HFFc6 (cell line): Measurements from ENCODE around the gene PRKG1. TPM values are rescaled to one million over a fixed set of nuclear protein-coding genes. Genes with fewer than 3 reads are reported as not detected.

Experiments used
- DNase-seq: peaks from one replicate; pipeline ENCODE4 v3.0.0-alpha.2; 2018
- H3K27ac Mint-ChIP-seq: 2 replicates; pipeline ENCODE4 v1.8.0; 2020; ENCODE audit warnings: mild to moderate bottlenecking, mixed read lengths
- H3K27me3 Mint-ChIP-seq: 2 replicates; pipeline ENCODE4 v1.8.0; 2021; ENCODE audit warnings: mild to moderate bottlenecking, moderate library complexity, mixed read lengths; ENCODE audit not compliant: insufficient read depth
- H3K36me3 Mint-ChIP-seq: 2 replicates; pipeline ENCODE4 v1.8.0; 2021; ENCODE audit warnings: low read depth, mixed read lengths
- H3K4me1 Mint-ChIP-seq: 2 replicates; pipeline ENCODE4 v1.8.0; 2020; ENCODE audit warnings: low read depth, mixed read lengths
- H3K4me3 Mint-ChIP-seq: 2 replicates; pipeline ENCODE4 v1.8.0; 2020; ENCODE audit warnings: mild to moderate bottlenecking, moderate library complexity, mixed read lengths
- H3K9me3 Mint-ChIP-seq: 2 replicates; pipeline ENCODE4 v1.8.0; 2020; ENCODE audit warnings: mild to moderate bottlenecking, mixed read lengths
- total RNA-seq, 6 experiments: library from RNA; stranded (reverse); fragmentation: NEBNext Ultra II Directional; extraction: Animal tissue kit (Norgen Biotek cat#: 25700); gene quantifications; 2 replicates in 1 of 6; 3 replicates in 5 of 6; pipeline ENCODE4 v1.2.3, GENCODE V29; 2021
- TF ChIP-seq, protein P1 (sequence below): fragments of 200-600 bp; sonication (generic); IDR thresholded peaks from 2 replicates; pipeline ENCODE4 v1.5.0; 2021; ENCODE audit warnings: antibody characterized with exemption, mild to moderate bottlenecking

Gene PRKG1
- total RNA-seq, 6 experiments from 2014 or later: 9.3 to 10.1 (median 9.8) TPM

DNA sequence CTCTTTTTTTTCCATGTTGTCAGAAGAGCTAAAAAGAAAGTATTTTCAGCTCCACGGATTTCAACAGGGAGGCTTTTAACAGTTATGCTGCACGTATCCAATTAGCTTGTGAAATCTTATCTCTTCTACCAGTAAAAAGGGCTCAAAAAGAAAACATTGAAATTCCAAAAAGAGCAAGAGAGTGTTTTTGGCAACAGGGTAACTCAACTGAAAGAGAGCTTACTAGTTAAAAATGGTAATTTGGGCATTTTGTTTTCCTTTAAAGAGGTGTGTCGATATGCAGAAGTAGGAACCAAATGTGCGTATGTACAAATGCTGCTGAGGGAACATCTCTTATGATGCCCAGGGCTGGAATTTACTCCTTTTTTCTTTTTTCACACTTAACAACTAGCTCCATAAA, 292.8 kb downstream of the PRKG1 start:
- no peak for DNase-seq
- Mint-ChIP-seq H3K9me3 (no peaks in the 10 kb centered on the region), H3K27ac (no peak overlapping the region), H3K4me1 (peaks cover 19% of the 10 kb centered on the region), H3K36me3 (no peaks in the 10 kb centered on the region), H3K27me3 (peaks cover 1% of the 10 kb centered on the region; the same call in 1 of the 2 replicates), H3K4me3 (peak overlapping the region; percentile 74)
- TF ChIP-seq, protein P1, sequence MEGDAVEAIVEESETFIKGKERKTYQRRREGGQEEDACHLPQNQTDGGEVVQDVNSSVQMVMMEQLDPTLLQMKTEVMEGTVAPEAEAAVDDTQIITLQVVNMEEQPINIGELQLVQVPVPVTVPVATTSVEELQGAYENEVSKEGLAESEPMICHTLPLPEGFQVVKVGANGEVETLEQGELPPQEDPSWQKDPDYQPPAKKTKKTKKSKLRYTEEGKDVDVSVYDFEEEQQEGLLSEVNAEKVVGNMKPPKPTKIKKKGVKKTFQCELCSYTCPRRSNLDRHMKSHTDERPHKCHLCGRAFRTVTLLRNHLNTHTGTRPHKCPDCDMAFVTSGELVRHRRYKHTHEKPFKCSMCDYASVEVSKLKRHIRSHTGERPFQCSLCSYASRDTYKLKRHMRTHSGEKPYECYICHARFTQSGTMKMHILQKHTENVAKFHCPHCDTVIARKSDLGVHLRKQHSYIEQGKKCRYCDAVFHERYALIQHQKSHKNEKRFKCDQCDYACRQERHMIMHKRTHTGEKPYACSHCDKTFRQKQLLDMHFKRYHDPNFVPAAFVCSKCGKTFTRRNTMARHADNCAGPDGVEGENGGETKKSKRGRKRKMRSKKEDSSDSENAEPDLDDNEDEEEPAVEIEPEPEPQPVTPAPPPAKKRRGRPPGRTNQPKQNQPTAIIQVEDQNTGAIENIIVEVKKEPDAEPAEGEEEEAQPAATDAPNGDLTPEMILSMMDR: no peak

DNA sequence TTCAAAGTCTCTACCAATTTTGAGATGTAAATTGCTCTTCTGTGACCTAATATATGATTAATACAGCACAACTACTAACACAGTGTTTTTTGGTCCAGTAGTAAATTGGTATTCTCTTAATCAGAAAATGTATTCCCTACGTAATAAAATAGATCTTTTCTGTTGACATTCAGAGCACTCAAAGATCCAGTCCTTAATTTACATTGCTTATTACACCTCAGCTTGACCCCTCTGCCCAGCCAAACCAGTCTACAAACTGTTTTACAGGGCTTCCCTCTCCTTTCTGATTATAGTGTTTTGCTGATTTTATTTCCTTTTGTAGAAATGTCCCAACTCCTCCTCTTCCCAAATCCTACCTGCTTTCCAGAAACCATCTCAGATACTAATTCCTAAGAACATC, 293.4 kb downstream of the PRKG1 start:
- Mint-ChIP-seq H3K4me1 (peaks cover 19% of the 10 kb centered on the region), H3K36me3 (no peaks in the 10 kb centered on the region), H3K27me3 (peaks cover 1% of the 10 kb centered on the region; the same call in 1 of the 2 replicates), H3K4me3 (no peak overlapping the region), H3K9me3 (no peaks in the 10 kb centered on the region), H3K27ac (no peak overlapping the region)
- DNase-seq: no peak
- TF ChIP-seq, protein P1: no peak

DNA sequence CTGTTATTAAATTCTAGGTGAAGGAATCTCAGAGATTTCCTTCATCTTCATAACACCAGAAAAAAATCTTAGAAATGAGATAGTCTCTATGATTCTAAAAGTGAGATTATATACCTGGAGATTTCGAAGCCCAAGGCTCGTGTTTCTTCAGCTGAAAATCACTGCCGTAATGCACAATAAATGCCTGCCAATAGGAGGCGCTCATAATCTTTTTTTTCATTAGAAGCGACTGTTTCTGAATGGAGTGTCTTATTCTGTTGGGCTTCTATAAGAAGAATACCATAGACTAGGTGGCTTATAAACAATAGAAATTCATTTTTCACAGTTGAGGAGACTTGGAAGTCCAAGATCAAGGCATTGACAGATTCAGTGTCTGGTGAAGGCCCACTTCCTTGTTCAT, 294.7 kb downstream of the PRKG1 start:
- H3K27me3 Mint-ChIP-seq: peaks cover 1% of the 10 kb centered on the region; the same call in 1 of the 2 replicates

DNA sequence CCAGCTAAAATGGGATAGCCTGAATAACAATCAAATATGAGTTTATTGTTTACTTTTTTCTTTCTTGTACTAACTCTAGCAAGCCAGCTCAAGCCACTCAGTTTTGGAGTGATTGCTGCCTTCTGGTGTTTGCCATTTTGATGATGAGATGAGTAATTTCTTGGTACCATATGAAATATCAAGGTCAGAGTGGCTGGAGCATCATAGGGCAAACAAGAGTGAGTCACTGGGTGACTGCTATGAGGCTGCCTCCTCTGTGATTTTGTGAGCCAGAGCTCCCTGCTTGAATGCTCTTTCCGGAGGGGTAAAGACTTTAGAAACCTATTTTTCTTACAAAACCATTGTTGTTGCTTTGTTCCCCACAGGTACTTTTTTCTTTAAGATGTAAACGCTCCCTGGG, 295.6 kb downstream of the PRKG1 start:
- H3K4me1 Mint-ChIP-seq: peaks cover 19% of the 10 kb centered on the region
- DNase-seq: peak; percentile 51
- peak overlapping the region; percentile 46 for H3K27ac Mint-ChIP-seq
- H3K27me3 Mint-ChIP-seq: peaks cover 1% of the 10 kb centered on the region; the same call in 1 of the 2 replicates
- TF ChIP-seq, protein P1: no peak
- H3K36me3 Mint-ChIP-seq: no peaks in the 10 kb centered on the region
- H3K4me3 Mint-ChIP-seq: no peak overlapping the region
- no peaks in the 10 kb centered on the region for H3K9me3 Mint-ChIP-seq

More for the DNA sequence above, 294.7 kb downstream of the PRKG1 start:
- Mint-ChIP-seq H3K27ac (no peak overlapping the region), H3K4me1 (peaks cover 19% of the 10 kb centered on the region), H3K9me3 (no peaks in the 10 kb centered on the region), H3K36me3 (no peaks in the 10 kb centered on the region), H3K4me3 (no peak overlapping the region)
- DNase-seq: no peak
- TF ChIP-seq, protein P1: peak; percentile 58

DNA sequence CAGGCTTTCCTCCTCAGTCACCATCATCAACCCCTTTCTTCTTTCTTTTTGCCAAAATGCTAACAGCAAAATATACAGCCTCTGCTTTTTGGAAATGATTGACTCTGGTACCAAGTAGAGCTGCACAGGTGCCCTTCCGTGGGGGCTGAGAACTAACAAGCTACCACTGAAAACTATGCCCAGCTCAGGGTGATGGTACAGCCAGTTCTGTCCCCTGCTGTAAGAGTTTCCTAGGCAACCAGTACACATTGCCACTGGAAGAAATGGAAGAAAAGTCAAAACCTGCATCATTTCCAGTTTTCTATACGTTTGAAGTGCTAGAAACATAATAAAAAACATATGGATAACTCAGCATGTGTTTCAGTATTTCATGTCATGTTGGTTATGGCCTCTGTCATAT, 297.5 kb downstream of the PRKG1 start:
- Mint-ChIP-seq H3K4me3 (no peak overlapping the region), H3K27me3 (peaks cover 1% of the 10 kb centered on the region; the same call in 1 of the 2 replicates), H3K4me1 (peaks cover 17% of the 10 kb centered on the region), H3K27ac (no peak overlapping the region), H3K36me3 (no peaks in the 10 kb centered on the region), H3K9me3 (no peaks in the 10 kb centered on the region)
- TF ChIP-seq, protein P1: no peak
- DNase-seq: no peak

DNA sequence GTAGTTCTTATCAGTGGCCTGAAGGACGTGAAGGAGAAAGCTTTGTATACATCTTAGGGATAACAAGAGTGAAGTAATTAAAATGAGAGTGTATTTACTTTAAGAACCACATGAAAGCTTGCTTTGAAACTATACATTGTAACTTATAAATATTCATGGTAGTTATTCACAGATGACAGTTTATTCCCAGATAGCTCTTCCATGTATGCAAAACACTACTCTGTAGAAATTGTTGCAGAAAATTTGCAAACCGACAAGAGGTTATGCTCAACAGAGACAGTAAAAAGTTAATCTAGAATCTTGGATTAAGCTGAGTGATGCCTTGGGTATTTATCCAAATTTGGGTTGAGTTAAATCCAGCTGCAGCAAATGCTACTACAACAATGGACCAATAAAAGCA, 301.5 kb downstream of the PRKG1 start:
- no peak overlapping the region for H3K27ac Mint-ChIP-seq
- no peak for DNase-seq
- TF ChIP-seq, protein P1: no peak
- H3K27me3 Mint-ChIP-seq: peaks cover 1% of the 10 kb centered on the region; the same call in 1 of the 2 replicates
- H3K36me3 Mint-ChIP-seq: no peaks in the 10 kb centered on the region
- no peaks in the 10 kb centered on the region for H3K9me3 Mint-ChIP-seq
- H3K4me1 Mint-ChIP-seq: peaks cover 21% of the 10 kb centered on the region
- no peak overlapping the region for H3K4me3 Mint-ChIP-seq
